NCI-H187 (cell line): ENCODE measurements around the gene RNF186.
"Not testable (repeated sequence)": the region's sequence is repeated elsewhere in the genome, so short reads cannot be mapped to it uniquely, and the experiment has no call there.

ENCODE experiments used
- DNase-seq, 2 experiments: peaks; one replicate each; lab custom pipeline; 2025; lab: John Stamatoyannopoulos, UW

RNF186 gene

DNA sequence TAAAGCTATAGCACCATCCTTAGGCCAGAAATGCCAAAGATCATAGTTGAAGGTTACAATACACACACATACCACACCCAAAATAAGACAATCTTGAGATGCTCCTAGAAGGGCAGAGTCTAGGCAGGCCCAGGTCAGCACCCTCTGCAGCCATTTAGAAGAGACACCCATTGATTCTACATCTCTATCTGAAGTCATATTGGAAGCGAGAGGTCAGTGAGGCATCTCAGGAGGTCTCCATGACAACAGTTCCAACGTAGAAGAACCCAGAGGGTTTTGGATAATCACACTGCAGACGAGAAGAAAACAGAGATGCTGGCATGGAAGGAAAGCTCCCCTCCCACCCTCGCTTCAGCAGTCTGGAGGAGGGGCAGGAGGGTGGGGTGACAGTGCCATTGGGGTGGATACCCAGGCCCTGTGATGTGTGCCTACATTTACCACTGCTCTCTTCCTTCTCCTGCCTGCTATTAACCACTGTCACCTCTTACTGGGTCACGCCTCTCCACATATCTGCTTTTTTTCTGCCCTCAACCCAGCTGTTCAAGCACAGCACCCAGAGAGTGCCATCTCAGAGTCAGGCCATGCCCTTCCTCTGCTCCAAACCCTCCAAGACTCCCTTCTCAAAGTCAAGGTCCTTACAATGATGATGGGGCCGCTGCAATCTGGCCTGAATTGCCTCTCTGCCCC is 21.6 kb downstream of the RNF186 start:
- no peak for DNase-seq

GRCh38 chr1:19792237-19793002 is 22.7 kb downstream of the RNF186 start:
- no peak for DNase-seq

GRCh38 chr1:19790061-19790975 is 24.8 kb downstream of the RNF186 start:
- DNase-seq = not testable (repeated sequence)

GRCh38 chr1:19786988-19787423 is 28.1 kb downstream of the RNF186 start:
- no peak for DNase-seq

GRCh38 chr1:19785660-19786059 is 29.4 kb downstream of the RNF186 start:
- DNase-seq = no peak

DNA sequence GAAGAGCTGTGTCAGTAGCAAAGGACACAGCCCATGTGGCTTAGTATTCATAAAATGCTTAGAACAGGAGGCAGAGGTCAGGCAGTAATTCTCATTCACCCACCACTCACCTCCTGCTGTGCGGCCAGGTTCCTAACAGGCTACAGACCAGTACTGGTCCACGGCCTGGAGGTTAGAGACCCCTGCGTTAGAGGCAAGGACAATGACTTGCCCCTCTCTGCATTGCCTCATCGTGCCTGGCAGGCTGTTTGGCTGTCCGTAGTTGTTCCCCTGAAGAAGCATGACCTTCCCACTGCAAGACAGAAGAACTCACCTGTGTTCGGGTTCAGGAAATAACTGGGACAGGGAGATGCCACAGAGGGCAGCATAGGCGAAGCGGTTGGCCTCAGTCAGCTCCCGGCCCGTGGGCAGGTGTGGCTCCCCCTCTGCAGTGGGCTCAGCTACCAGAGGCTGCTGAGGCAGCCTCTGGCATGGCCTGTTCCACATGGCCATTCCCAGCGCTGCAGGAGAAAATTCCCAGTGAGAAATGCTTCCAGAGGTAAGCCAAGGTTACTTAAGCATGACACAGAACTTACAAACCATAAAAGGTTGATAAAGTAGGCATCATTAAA is 34.7 kb downstream of the RNF186 start:
- no peak for DNase-seq

DNA sequence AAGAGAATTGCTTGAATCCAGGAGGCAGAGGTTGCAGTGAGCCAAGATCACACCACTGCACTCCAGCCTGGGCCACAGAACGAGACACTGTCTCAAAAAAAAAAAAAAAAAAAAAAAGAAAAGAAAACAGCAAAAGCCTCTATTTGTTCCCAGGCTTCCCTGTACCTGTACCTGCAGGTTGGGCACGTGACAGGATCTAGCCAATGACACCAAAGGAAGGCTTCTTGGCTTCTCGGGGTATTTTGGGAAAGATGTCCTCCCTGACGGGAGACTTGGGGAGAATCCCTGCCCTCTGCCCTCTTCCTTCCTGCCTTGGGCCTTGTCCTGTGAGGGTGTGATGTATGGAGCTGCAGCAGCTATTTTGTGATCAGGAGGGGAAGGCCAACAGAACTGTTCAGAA is 38.1 kb downstream of the RNF186 start:
- no peak for DNase-seq

DNA sequence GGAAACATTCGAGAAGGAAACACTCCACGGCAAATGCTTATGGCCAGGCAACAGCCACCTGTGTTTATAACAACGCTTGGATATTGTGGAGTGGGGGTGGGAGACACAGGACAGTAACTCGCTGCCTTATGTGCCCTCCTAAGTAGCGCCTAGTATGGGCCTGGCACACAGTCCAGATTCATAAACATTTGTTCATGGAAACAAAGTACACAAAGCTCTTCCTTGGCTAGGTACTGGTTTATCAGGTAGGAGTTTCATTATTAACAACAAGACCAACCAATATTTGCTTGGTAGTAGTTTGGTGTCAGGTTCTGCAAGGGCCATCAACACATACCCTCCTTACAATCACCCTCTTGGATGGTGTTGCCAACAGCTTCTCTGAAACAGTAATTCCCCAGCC is 38.8 kb downstream of the RNF186 start:
- DNase-seq = no peak

- DNase-seq = no peak
These were observed 39.3 kb downstream of the RNF186 start for GRCh38 chr1:19775831-19776230.

DNA sequence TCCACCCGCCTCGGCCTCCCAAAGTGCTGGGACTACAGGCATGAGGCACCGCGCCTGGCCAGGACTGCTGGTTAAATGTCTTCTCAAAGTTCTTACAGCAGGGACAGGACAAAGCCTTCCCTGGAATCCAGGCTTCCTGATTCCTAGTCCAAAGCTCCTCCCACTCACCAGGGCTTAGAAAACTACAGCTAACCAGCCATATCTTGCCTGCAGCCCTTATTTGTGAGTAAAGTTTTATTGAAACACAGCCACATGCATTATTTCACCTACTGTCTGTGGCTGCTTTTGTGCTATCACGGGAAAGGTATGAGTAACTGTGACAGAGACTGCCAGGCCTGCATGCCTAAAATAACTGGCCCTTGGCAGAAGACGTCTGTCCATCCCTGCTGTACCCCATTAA is 39.8 kb downstream of the RNF186 start:
- DNase-seq = no peak

- DNase-seq = no peak
These were observed 40.8 kb downstream of the RNF186 start for GRCh38 chr1:19774180-19774785.

GRCh38 chr1:19773485-19773884 is 41.6 kb downstream of the RNF186 start:
- no peak for DNase-seq

DNA sequence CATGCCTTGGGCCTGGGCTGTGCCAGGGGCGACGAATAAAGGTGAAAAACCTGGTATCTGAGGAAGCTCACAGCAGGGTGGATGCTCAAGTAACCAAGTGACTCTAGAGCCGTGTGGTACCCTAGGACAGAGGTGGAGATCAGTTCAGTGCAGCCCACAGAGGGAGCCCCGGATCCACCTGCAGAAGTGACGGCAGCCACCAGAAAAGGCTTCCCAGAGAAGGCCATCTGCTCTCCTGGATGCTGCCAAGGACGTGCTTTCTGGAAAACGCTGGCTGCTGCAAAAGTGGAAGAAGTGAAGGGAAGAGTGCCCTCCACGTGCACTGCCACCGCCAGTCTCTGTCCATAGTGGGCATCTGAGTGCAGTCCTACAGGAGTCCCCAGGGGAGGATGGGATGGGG is 43.0 kb downstream of the RNF186 start:
- DNase-seq = no peak

GRCh38 chr1:19771350-19771749 is 43.7 kb downstream of the RNF186 start:
- no peak for DNase-seq

DNA sequence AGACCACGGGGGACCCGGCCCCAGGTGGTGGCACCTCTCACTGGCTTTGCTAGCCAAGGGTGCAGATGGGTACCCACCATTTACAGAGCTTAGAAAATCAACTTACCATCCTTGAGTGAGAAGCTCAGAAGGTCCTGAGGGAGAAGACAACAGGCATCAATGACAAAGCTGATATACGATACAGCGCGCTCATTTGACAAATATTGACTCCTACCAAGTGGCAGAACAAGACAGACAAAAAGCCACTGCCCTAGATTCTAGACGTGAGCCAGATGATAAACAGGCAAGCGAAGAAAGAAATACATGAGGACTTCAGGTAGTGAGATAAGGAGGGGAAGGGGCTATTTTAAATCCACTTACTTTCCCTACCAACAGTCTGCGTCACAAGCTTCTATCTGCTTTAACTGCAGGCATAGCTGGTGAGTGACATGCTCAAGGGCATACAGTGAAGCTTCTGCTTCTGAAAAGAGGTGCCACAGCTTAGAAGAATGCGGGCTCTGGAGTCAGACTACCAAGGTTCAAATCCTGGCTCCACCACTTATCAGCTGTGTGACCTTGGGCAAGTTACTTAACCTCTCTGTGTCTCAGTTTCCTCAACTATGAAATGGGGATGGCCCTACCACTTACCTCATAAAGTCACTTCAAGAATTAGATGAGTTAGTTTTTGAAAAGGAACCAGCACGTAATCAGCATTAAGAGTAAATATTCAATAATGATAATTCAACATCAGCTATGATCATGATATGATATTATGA is 44.5 kb downstream of the RNF186 start:
- no peak for DNase-seq

- DNase-seq = no peak
These were observed 45.7 kb downstream of the RNF186 start for GRCh38 chr1:19769211-19769932.

DNA sequence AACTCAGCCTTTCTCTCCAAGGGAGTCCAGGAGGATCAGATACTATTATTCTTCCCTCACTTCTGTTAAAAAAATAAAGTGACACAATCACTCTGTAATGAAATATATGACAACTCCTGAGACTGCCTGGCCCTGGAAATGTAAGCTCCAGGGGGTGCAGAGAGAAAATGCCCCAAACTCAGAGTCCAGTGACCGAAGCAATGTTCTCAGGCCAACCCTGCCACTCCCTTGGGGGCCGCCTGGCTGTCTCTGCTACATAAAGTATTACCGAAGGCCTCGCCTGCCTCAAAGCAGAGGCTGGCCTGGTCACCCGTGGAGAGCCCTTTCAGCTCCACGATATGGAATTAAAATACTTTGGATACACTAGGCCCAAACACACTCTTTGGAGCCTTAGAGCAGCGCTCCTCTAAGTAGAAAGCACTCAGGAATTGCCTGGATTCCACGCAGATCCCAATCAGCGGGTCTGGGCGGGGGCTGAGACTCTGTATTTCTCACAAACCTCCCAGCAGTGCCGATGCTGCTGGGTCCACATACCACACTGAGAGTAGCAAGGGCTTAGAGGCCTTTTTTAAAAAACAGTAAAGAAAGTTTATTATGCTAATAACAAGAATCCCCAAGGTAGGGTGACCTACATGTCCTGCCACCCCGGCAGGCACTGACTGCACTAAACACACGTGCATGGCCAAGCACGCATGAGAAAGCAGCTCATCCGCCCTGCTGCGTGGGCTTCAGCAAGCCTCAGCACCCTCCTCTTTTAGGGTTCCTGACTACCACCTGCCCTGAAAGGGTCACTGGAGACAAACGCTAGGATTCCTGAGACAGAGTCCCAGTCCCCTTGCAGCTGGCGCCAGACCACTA is 46.5 kb downstream of the RNF186 start:
- DNase-seq = no peak

DNA sequence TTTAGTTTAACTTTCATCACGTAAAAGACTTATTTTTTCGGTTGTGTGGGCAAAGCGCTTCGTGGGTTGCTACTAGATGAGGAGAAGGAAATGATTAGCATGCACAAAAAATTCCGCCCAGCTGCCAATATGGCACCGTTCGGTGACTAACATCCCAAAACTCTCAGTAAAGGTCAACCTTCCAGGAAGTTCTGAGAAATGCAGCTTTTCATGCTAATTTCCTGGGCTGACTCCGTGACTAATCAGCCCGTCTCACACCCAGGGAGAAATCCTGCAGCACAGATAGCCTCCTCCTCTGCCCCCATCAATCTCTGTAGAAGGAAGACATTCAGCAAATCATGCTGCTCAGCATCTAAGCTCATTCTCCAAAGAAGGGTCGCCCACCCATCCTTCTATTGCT is 49.5 kb downstream of the RNF186 start:
- DNase-seq = no peak

DNA sequence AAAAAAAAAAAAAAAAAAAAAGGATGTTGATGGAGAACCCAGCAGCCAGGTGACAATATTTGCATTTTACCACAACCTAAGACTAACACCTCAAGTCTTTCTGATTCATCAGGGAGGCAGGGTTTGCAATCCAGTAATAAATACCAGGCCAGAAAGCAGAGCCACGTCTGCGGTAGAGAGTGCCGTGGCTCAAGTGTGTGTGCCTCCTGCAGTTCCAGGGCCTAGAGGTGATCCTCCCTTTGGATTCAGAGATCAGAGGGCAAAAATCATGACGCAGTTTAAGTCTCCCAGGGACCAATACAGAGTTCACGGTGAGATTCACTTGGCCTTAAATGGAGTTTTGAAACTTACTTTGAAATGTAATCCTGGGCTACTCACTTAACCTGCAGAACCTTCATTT is 50.2 kb downstream of the RNF186 start:
- no peak for DNase-seq
